ENCODE measurements around the gene RNU4-1. TPM values are rescaled to one million over a fixed set of nuclear protein-coding genes. Genes with fewer than 3 reads are reported as not detected.
A peak's percentile ranks its signal among the peaks of the same experiment; 100 is the strongest.
"Not testable (repeated sequence)": the region's sequence is repeated elsewhere in the genome, so short reads cannot be mapped to it uniquely, and the experiment has no call there.

The RNU4-1 gene
- total and polyA plus RNA-seq, 11 donors, result 376 to 4,299 (median 1,541) TPM; not detected in 4

GRCh38 chr12:120249266-120249874, 43.7 kb downstream of the RNU4-1 start:
- Histone ChIP-seq H3K36me3 (peaks cover 0 to 3% (median 0%) of the 10 kb centered on the region in 9 donors), H3K4me3 (peak overlapping the region in 11 of 12 donors; percentile 12 to 50 (median 40)), H3K4me1 (peaks cover 5 to 98% (median 87%) of the 10 kb centered on the region in 12 donors), H3K27me3 (no peaks in the 10 kb centered on the region), H3K9me3 (no peaks in the 10 kb centered on the region), H3K27ac (peak overlapping the region; percentile 69 to 97 (median 86))
- TF ChIP-seq CTCF (IDR thresholded peaks at IDR 0.05), result no peak
- no peak for TF ChIP-seq POLR2A (IDR thresholded peaks at IDR 0.05)
- WGBS, 4 donors, result 40 to 57% (median 50%) methylated on average over 4 of the region's 4 CpGs
- peak in 1 of 4 donors; percentile 38 for ATAC-seq
- no peak for DNase-seq
- intact Hi-C loops (cut with DNase I), result loop anchor here in 1 of 10 donors (2.0 kb wide), 1 partner anchor 15 kb away; no protein-coding TSS in a partner anchor

GRCh38 chr12:120247621-120248030, 45.4 kb downstream of the RNU4-1 start:
- Histone ChIP-seq H3K4me3 (peak overlapping the region in 9 of 12 donors; percentile 24 to 48 (median 35)), H3K9me3 (no peaks in the 10 kb centered on the region)

GRCh38 chr12:120247183-120247582, 45.9 kb downstream of the RNU4-1 start:
- ATAC-seq, result no peak
- 46 to 56% (median 51%) methylated on average over 3 of the region's 3 CpGs for whole genome bisulfite sequencing, 4 donors
- intact Hi-C loops (cut with DNase I), result no loop called here
- Histone ChIP-seq H3K9me3 (no peaks in the 10 kb centered on the region), H3K27ac (peak overlapping the region; percentile 30 to 93 (median 80)), H3K4me3 (peak overlapping the region in 9 of 12 donors; percentile 24 to 48 (median 35)), H3K36me3 (no peaks in the 10 kb centered on the region), H3K27me3 (no peaks in the 10 kb centered on the region), H3K4me1 (peaks cover 7 to 97% (median 86%) of the 10 kb centered on the region in 12 donors)
- no peak for DNase-seq
- TF ChIP-seq POLR2A (IDR thresholded peaks at IDR 0.05), result no peak
- no peak for TF ChIP-seq CTCF (IDR thresholded peaks at IDR 0.05)

More at GRCh38 chr12:120247621-120248030, 45.4 kb downstream of the RNU4-1 start:
- peak overlapping the region; percentile 30 to 93 (median 80) for H3K27ac ChIP-seq
- peaks cover 7 to 97% (median 85%) of the 10 kb centered on the region in 12 donors for H3K4me1 ChIP-seq
- WGBS, 4 donors, result 44 to 57% (median 52%) methylated on average over 6 of the region's 6 CpGs
- no peaks in the 10 kb centered on the region for H3K27me3 ChIP-seq
- ATAC-seq (no peak), DNase-seq (no peak)
- intact Hi-C loops (cut with DNase I), result loop anchor here in 1 of 10 donors (2.0 kb wide), 1 partner anchor 13 kb away; no protein-coding TSS in a partner anchor
- H3K36me3 ChIP-seq, result no peaks in the 10 kb centered on the region
- TF ChIP-seq CTCF (IDR thresholded peaks at IDR 0.05) (no peak), POLR2A (IDR thresholded peaks at IDR 0.05) (no peak)

- intact Hi-C loops (cut with DNase I), result not testable (repeated sequence)
- WGBS, 4 donors, result 66 to 80% (median 73%) methylated on average over 5 of the region's 5 CpGs
- peak overlapping the region in 7 of 12 donors; percentile 3 to 40 (median 32) for H3K4me3 ChIP-seq
Observed at GRCh38 chr12:120246705-120247104, 46.3 kb downstream of the RNU4-1 start.

More at GRCh38 chr12:120246705-120247104, 46.3 kb downstream of the RNU4-1 start:
- not testable (repeated sequence) for H3K27me3 ChIP-seq, DNase-seq, ATAC-seq, H3K9me3 ChIP-seq, H3K36me3 ChIP-seq
- peaks cover 7 to 97% (median 87%) of the 10 kb centered on the region in 12 donors for H3K4me1 ChIP-seq
- H3K27ac ChIP-seq, result peak overlapping the region; percentile 26 to 88 (median 60)

Other genes with a start within 250 kb of the RNU4-1 start
- gene RAB35, start 176.5 kb downstream of the RNU4-1 start, total RNA-seq, result 10 to 100 TPM; 16.4 to 46.2 (median 26.4) TPM
- gene RAB35, start 176.5 kb downstream of the RNU4-1 start, polyA plus RNA-seq, result 10 to 100 TPM; 15.4 to 44.6 TPM
- 10 to 100 TPM; 24.4 to 51.7 (median 34.6) TPM for gene GCN1, start 98.5 kb downstream of the RNU4-1 start, total RNA-seq
- 10 to 100 TPM in 1 of 2 donors, 1 to 10 TPM in 1; 7.2 to 26.7 TPM for gene GCN1, start 98.5 kb downstream of the RNU4-1 start, polyA plus RNA-seq
- 1,000 to 10,000 TPM in 3 of 9 donors, 100 to 1,000 TPM in 6; 487 to 1,330 (median 861) TPM for gene RPLP0, start 92.1 kb downstream of the RNU4-1 start, total RNA-seq
- 1,000 to 10,000 TPM in 1 of 2 donors, 100 to 1,000 TPM in 1; 692 to 3,248 TPM for gene RPLP0, start 92.1 kb downstream of the RNU4-1 start, polyA plus RNA-seq
- 100 to 1,000 TPM in 1 of 9 donors, 10 to 100 TPM in 8; 34.3 to 103 (median 69.9) TPM for gene PXN, start 27.5 kb downstream of the RNU4-1 start, total RNA-seq
- 10 to 100 TPM; 58.7 to 90.5 TPM for gene PXN, start 27.5 kb downstream of the RNU4-1 start, polyA plus RNA-seq
- over 10,000 TPM in 3 of 9 donors, 1,000 to 10,000 TPM in 4, not detected in 2; 3,467 to 16,563 (median 7,253) TPM for gene RNU4-2, start 1.3 kb downstream of the RNU4-1 start, total RNA-seq
- not detected for gene RNU4-2, start 1.3 kb downstream of the RNU4-1 start, polyA plus RNA-seq
- 10 to 100 TPM in 1 of 9 donors, 1 to 10 TPM in 8; 3.2 to 10.6 (median 4.7) TPM for gene SIRT4, start 9.1 kb upstream of the RNU4-1 start, total RNA-seq
- gene SIRT4, start 9.1 kb upstream of the RNU4-1 start, polyA plus RNA-seq, result 1 to 10 TPM; 3.0 to 7.4 TPM
- gene PLA2G1B, start 34.5 kb upstream of the RNU4-1 start, total RNA-seq, result 1 to 10 TPM in 3 of 9 donors, under 1 TPM in 1, not detected in 5; 0.93 to 2.0 (median 1.5) TPM
- not detected for gene PLA2G1B, start 34.5 kb upstream of the RNU4-1 start, polyA plus RNA-seq
- 1 to 10 TPM; 3.5 to 8.7 (median 5.6) TPM for gene MSI1, start 75.9 kb upstream of the RNU4-1 start, total RNA-seq
- 1 to 10 TPM; 2.1 to 2.4 TPM for gene MSI1, start 75.9 kb upstream of the RNU4-1 start, polyA plus RNA-seq
- gene COX6A1, start 144.9 kb upstream of the RNU4-1 start, total RNA-seq, result 100 to 1,000 TPM; 117 to 318 (median 172) TPM
- gene COX6A1, start 144.9 kb upstream of the RNU4-1 start, polyA plus RNA-seq, result 100 to 1,000 TPM; 531 to 708 TPM
- gene TRIAP1, start 153.1 kb upstream of the RNU4-1 start, total RNA-seq, result 10 to 100 TPM in 8 of 9 donors, 1 to 10 TPM in 1; 6.4 to 17.6 (median 14.9) TPM
- gene TRIAP1, start 153.1 kb upstream of the RNU4-1 start, polyA plus RNA-seq, result 10 to 100 TPM; 18.0 to 34.9 TPM
- 10 to 100 TPM in 7 of 9 donors, 1 to 10 TPM in 2; 8.5 to 18.0 (median 11.8) TPM for gene GATC, start 153.2 kb upstream of the RNU4-1 start, total RNA-seq
- 10 to 100 TPM in 1 of 2 donors, 1 to 10 TPM in 1; 5.4 to 11.5 TPM for gene GATC, start 153.2 kb upstream of the RNU4-1 start, polyA plus RNA-seq
- 10 to 100 TPM; 14.8 to 67.1 (median 33.7) TPM for gene SRSF9, start 176.5 kb upstream of the RNU4-1 start, total RNA-seq
- gene SRSF9, start 176.5 kb upstream of the RNU4-1 start, polyA plus RNA-seq, result 10 to 100 TPM; 27.2 to 39.1 TPM
- gene DYNLL1, start 202.9 kb upstream of the RNU4-1 start, total RNA-seq, result 100 to 1,000 TPM in 8 of 9 donors, 10 to 100 TPM in 1; 92.2 to 269 (median 120) TPM
- gene DYNLL1, start 202.9 kb upstream of the RNU4-1 start, polyA plus RNA-seq, result 100 to 1,000 TPM; 164 to 320 TPM
- gene COQ5, start 235.9 kb upstream of the RNU4-1 start, total RNA-seq, result 10 to 100 TPM; 27.9 to 46.5 (median 36.7) TPM
- gene COQ5, start 235.9 kb upstream of the RNU4-1 start, polyA plus RNA-seq, result 10 to 100 TPM; 29.2 to 48.9 TPM
- gene RNF10, start 241.1 kb upstream of the RNU4-1 start, total RNA-seq, result 100 to 1,000 TPM; 165 to 363 (median 278) TPM
- 100 to 1,000 TPM; 247 to 490 TPM for gene RNF10, start 241.1 kb upstream of the RNU4-1 start, polyA plus RNA-seq